Measurements from ENCODE around the gene ITIH5. TPM values are rescaled to one million over a fixed set of nuclear protein-coding genes. Genes with fewer than 3 reads are reported as not detected.

ITIH5 gene
- total and polyA plus RNA-seq, 2 of the 8 experiments (the other 6 are each of a cell fraction or from before 2014, with no cell fraction given), result 5.8 to 7.6 TPM

DNA sequence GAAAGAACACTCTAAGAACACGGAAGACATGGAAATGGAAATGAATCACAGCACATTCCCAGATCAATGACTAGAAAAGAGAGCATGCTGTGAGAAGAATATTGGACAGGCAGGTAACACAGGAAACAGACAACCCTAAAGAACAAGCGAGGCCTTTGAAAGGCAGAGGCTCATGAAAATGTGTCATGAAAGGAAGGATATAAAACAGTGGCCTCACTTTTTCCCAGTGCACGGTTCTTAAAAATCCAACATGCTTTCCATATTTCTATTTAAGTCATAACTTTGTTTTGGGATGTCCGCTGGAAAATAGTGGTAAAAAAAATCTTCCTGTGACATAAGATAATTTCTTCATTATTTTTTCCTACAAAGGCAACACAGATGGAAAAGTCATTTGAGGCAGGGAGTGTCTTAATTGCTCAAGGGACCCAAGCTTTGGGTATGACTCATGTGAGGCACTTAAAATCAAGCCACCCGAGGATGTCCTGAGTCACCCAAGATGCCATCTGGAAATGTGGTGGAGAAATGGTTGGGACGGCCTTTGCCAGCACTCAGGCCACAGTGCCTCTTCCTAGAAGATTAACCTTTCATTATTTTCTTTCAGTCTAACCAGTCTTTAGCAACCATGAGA lies 17.0 kb downstream of the ITIH5 start:
- no peaks in the 10 kb centered on the region for H3K79me1 ChIP-seq (ENCODE audit: low read depth, low read length)
- no peaks in the 10 kb centered on the region for H4K20me1 ChIP-seq (replicated peaks in 1 of 2; ENCODE audit: control insufficient read depth in 1 of 2, insufficient read depth in 2 of 2, low read length in 2 of 2)
- H3K4ac ChIP-seq (replicated peaks; ENCODE audit: insufficient read length, low read depth, low read length), result no peak overlapping the region
- CTCF ChIA-PET (ENCODE audit: partially characterized antibody), result no interaction called here
- H3K36me3 ChIP-seq (ENCODE audit: control insufficient read depth in 2 of 4, insufficient read depth in 4 of 4, low read length in 3 of 4), result no peaks in the 10 kb centered on the region
- no peak overlapping the region for H2BK20ac ChIP-seq (ENCODE audit: low read length)
- H2BK120ac ChIP-seq (replicated peaks; ENCODE audit: low read depth, low read length), result no peak overlapping the region
- no peak for TF ChIP-seq SP1 (IDR thresholded peaks at IDR 0.05; ENCODE audit: low read depth, low read length)
- no peak for TF ChIP-seq SUZ12 (IDR thresholded peaks at IDR 0.05; ENCODE audit: low read length)
- no peak for TF ChIP-seq KDM4A (IDR thresholded peaks at IDR 0.05; ENCODE audit: low read depth, low read length, severe bottlenecking)
- TF ChIP-seq GABPA (IDR thresholded peaks at IDR 0.05; ENCODE audit: borderline replicate concordance, insufficient read depth, low read length), result no peak
- TF ChIP-seq NANOG (IDR thresholded peaks at IDR 0.05; ENCODE audit: insufficient read depth, low read depth, low read length, poor library complexity, severe bottlenecking), result no peak
- TF ChIP-seq JUN (IDR thresholded peaks at IDR 0.05; ENCODE audit: low read depth, low read length), result no peak
- TF ChIP-seq ZNF274 (IDR thresholded peaks at IDR 0.05; ENCODE audit: borderline replicate concordance, extremely low read depth, low read length), result no peak
- no peak for TF ChIP-seq POU5F1 (IDR thresholded peaks at IDR 0.05; ENCODE audit: low read depth, low read length)
- TF ChIP-seq NRF1 (IDR thresholded peaks at IDR 0.05; ENCODE audit: low read depth, low read length), result no peak
- TF ChIP-seq BRCA1 (IDR thresholded peaks at IDR 0.05; ENCODE audit: low read depth, low read length), result no peak
- no peak for TF ChIP-seq BACH1 (IDR thresholded peaks at IDR 0.05; ENCODE audit: low read length)
- no peak for TF ChIP-seq SIX5 (IDR thresholded peaks at IDR 0.05; ENCODE audit: low read depth, low read length)
- TF ChIP-seq POLR2A (IDR thresholded peaks at IDR 0.05; ENCODE audit: control extremely low read depth in 1 of 2, low read depth in 2 of 2, low read length in 2 of 2), result no peak
- no peak overlapping the region for H4K91ac ChIP-seq (replicated peaks; ENCODE audit: insufficient read length, low read length)
- DNase-seq (ENCODE audit: low read depth in 1 of 2, low spot score in 2 of 2) (no peak), FAIRE-seq (no peak)
- H3K9me3 ChIP-seq (ENCODE audit: insufficient read depth in 2 of 2, low read depth in 1 of 2, low read length in 1 of 2), result peaks cover 0 to 2% of the 10 kb centered on the region in 2 experiments; a peak in 1 of 4 replicates
- no peak overlapping the region for H3K14ac ChIP-seq (ENCODE audit: insufficient read length)
- peaks cover 0 to 2% (median 0%) of the 10 kb centered on the region in 4 experiments; a peak in 1 of 7 replicates for H3K4me1 ChIP-seq (replicated peaks in 1 of 4; ENCODE audit: control insufficient read depth in 3 of 4, insufficient read depth in 4 of 4, low read length in 3 of 4)
- H3K27me3 ChIP-seq (replicated peaks in 1 of 4; ENCODE audit: control insufficient read depth in 3 of 4, extremely low read depth in 1 of 4, insufficient read depth in 3 of 4, low read length in 3 of 4), result no peaks in the 10 kb centered on the region
- no peaks in the 10 kb centered on the region for H3K23me2 ChIP-seq (ENCODE audit: low read depth, low read length)
- 89% methylated on average over 6 of the region's 6 CpGs; no CpG with 5 or more reads in 1 of the 2 experiments for WGBS, 2 experiments (ENCODE audit: extremely low coverage in 1 of 2, insufficient coverage in 1 of 2, insufficient read length in 1 of 2, insufficient replicate concordance in 2 of 2, low coverage in 1 of 2, low lambda C conversion rate in 2 of 2, missing lambda C conversion rate in 1 of 2)
- H4K5ac ChIP-seq (ENCODE audit: insufficient read length, low read depth, low read length), result no peak overlapping the region
- no peak overlapping the region for H3K4me3 ChIP-seq (ENCODE audit: extremely low read depth in 1 of 4, insufficient read depth in 2 of 4, low read depth in 3 of 4, low read length in 4 of 4)
- H3K79me2 ChIP-seq (ENCODE audit: control insufficient read depth in 1 of 2, insufficient read depth in 2 of 2, low read length in 2 of 2), result no peaks in the 10 kb centered on the region
- H2AK5ac ChIP-seq (ENCODE audit: low read depth, low read length), result no peak overlapping the region
- no peak overlapping the region for H3K56ac ChIP-seq (replicated peaks; ENCODE audit: insufficient read length, low read depth, low read length)
- no peak overlapping the region for H2AFZ ChIP-seq (ENCODE audit: low read length)
- H4K8ac ChIP-seq (ENCODE audit: extremely low read depth, insufficient read depth, low read length), result no peak overlapping the region
- no peak overlapping the region for H3K4me2 ChIP-seq (ENCODE audit: insufficient read depth in 1 of 2, low read depth in 2 of 2, low read length in 2 of 2)
- no peak overlapping the region for H2BK15ac ChIP-seq (ENCODE audit: low read length)
- H3K23ac ChIP-seq (ENCODE audit: insufficient read length), result no peak overlapping the region
- H3K9ac ChIP-seq (replicated peaks in 1 of 4; ENCODE audit: extremely low read depth in 1 of 4, low read depth in 3 of 4, low read length in 3 of 4), result no peak overlapping the region
- no peak overlapping the region for H2BK5ac ChIP-seq (ENCODE audit: low read depth, low read length)
- no peak overlapping the region for H2BK12ac ChIP-seq (ENCODE audit: low read depth, low read length)
- no peak overlapping the region for H3K18ac ChIP-seq (ENCODE audit: extremely low read depth, low read length)
- H3K27ac ChIP-seq (ENCODE audit: low read depth, low read length), result no peak overlapping the region
- POLR2A ChIA-PET (ENCODE audit: partially characterized antibody), result no interaction called here

Data from H1 (cell line).